ENCODE data around the gene ATG9A. TPM values are rescaled to one million over a fixed set of nuclear protein-coding genes. Genes with fewer than 3 reads are reported as not detected.

Gene ATG9A
- total RNA-seq (10 to 100 TPM; 28.8 to 32.0 (median 29.8) TPM), polyA plus RNA-seq (10 to 100 TPM in 2 of 3 donors, 1 to 10 TPM in 1; 7.6 to 40.6 (median 10.2) TPM)

- Histone ChIP-seq H3K4me1 (peaks cover 0 to 35% (median 31%) of the 10 kb centered on the region in 4 donors), H3K36me3 (peaks cover 35 to 53% (median 41%) of the 10 kb centered on the region in 4 donors), H3K9me3 (no peaks in the 10 kb centered on the region), H3K27ac (peak within 1 kb of the TSS; percentile 89 to 94 (median 94)), H3K27me3 (no peaks in the 10 kb centered on the region), H3K4me3 (peak within 1 kb of the TSS; percentile 57 to 79 (median 68))
- DNase-seq, result peak; percentile 100
- intact Hi-C loops (cut with DNase I), result loop anchor here (1.0 to 10.0 kb wide), 4 partner anchors 10 to 155 kb away; partner anchors contain the start of genes DNPEP, GLB1L, RETREG2 and STK16
- 0% methylated on average over 80 of the region's 80 CpGs for WGBS, 2 donors
- TF ChIP-seq POLR2A (IDR thresholded peaks at IDR 0.05) (peak; percentile 68 to 73), EP300 (IDR thresholded peaks at IDR 0.05) (peak in 1 of 4 donors; percentile 64), CTCF (IDR thresholded peaks at IDR 0.05) (no peak), POLR2AphosphoS5 (IDR thresholded peaks at IDR 0.05) (peak; percentile 94 to 98 (median 96))
These were observed at the start of gene ATG9A, which contains the start of gene ANKZF1 for GRCh38 chr2:219229305-219230058. Gene ATG9A (minus strand): TSS chr2:219229636. CDS start chr2:219228024, 1,612 bp downstream. Gene ANKZF1 (plus strand): TSS chr2:219229806. CDS start chr2:219230258, 452 bp downstream.

- Histone ChIP-seq H3K9me3 (no peaks in the 10 kb centered on the region), H3K4me3 (peak overlapping the region; percentile 11 to 86 (median 75)), H3K27ac (peak overlapping the region; percentile 94 to 99 (median 95)), H3K4me1 (peaks cover 0 to 54% (median 46%) of the 10 kb centered on the region in 4 donors), H3K27me3 (no peaks in the 10 kb centered on the region), H3K36me3 (peaks cover 10 to 34% (median 24%) of the 10 kb centered on the region in 4 donors)
- 11 to 14% methylated on average over 9 of the region's 9 CpGs for WGBS, 2 donors
- TF ChIP-seq CTCF (IDR thresholded peaks at IDR 0.05) (no peak), EP300 (IDR thresholded peaks at IDR 0.05) (no peak), POLR2A (IDR thresholded peaks at IDR 0.05) (no peak), POLR2AphosphoS5 (IDR thresholded peaks at IDR 0.05) (no peak)
- no peak for DNase-seq
- intact Hi-C loops (cut with DNase I), result loop anchor here (1.0 to 5.0 kb wide), 5 partner anchors 16 to 109 kb away; partner anchors contain the start of genes ABCB6, CNPPD1, DNPEP and TUBA4A
These were observed 49.3 kb upstream of the ATG9A start for GRCh38 chr2:219278655-219279150.

GRCh38 chr2:219277703-219278654, 48.5 kb upstream of the ATG9A start:
- peaks cover 5 to 27% (median 18%) of the 10 kb centered on the region in 4 donors for H3K36me3 ChIP-seq
- WGBS, 2 donors, result 25 to 27% methylated on average over 25 of the region's 25 CpGs
- no peaks in the 10 kb centered on the region for H3K27me3 ChIP-seq
- peak overlapping the region in 1 of 4 donors; percentile 78 for H3K4me3 ChIP-seq
- TF ChIP-seq CTCF (IDR thresholded peaks at IDR 0.05) (peak; percentile 90 to 99 (median 96)), POLR2AphosphoS5 (IDR thresholded peaks at IDR 0.05) (peak in 2 of 4 donors; percentile 7 to 21), EP300 (IDR thresholded peaks at IDR 0.05) (no peak)
- peak; percentile 92 for DNase-seq
- no peaks in the 10 kb centered on the region for H3K9me3 ChIP-seq
- intact Hi-C loops (cut with DNase I), result loop anchor here (1.0 to 5.0 kb wide), 5 partner anchors 25 to 118 kb away; partner anchors contain the start of genes ABCB6, CNPPD1, DNPEP and NHEJ1
- H3K27ac ChIP-seq, result peak overlapping the region; percentile 94 to 99 (median 95)
- H3K4me1 ChIP-seq, result peaks cover 0 to 54% (median 46%) of the 10 kb centered on the region in 4 donors

GRCh38 chr2:219274361-219274921, 45.0 kb upstream of the ATG9A start:
- H3K36me3 ChIP-seq, result no peaks in the 10 kb centered on the region
- DNase-seq, result no peak
- H3K9me3 ChIP-seq, result no peaks in the 10 kb centered on the region
- TF ChIP-seq POLR2A (IDR thresholded peaks at IDR 0.05) (no peak), EP300 (IDR thresholded peaks at IDR 0.05) (no peak)
- peaks cover 0 to 28% (median 26%) of the 10 kb centered on the region in 4 donors for H3K4me1 ChIP-seq
- 68% methylated on average over 6 of the region's 6 CpGs for WGBS, 2 donors
- no peaks in the 10 kb centered on the region for H3K27me3 ChIP-seq
- no peak overlapping the region for H3K4me3 ChIP-seq
- intact Hi-C loops (cut with DNase I), result no loop called here
- H3K27ac ChIP-seq, result peak overlapping the region; percentile 64 to 89 (median 76)

All from sigmoid colon (tissue), 7 donors.